ENCODE results near the gene RAB12. TPM values are rescaled to one million over a fixed set of nuclear protein-coding genes. Genes with fewer than 3 reads are reported as not detected.
"Not testable (repeated sequence)": the region's sequence is repeated elsewhere in the genome, so short reads cannot be mapped to it uniquely, and the experiment has no call there.

Gene RAB12
- total and polyA plus RNA-seq, 4 experiments from 2014 or later, result 0.11 to 20.8 (median 10.5) TPM

- Mint-ChIP-seq H3K36me3 (peaks cover 55 to 75% of the 10 kb centered on the region in 2 donors), H3K27ac (peak overlapping the region in 1 of 7 donors; percentile 2), H3K9me3 (no peaks in the 10 kb centered on the region), H3K4me1 (peaks cover 0 to 3% (median 1%) of the 10 kb centered on the region in 4 donors), H3K4me3 (no peak overlapping the region), H3K27me3 (no peaks in the 10 kb centered on the region)
- no peaks in the 10 kb centered on the region for H3K4me1 ChIP-seq (ENCODE audit: insufficient read depth, low read length)
- ChIA-PET CTCF (ENCODE audit: partially characterized antibody) (interaction anchor here (0.9 kb wide), 1 partner anchor 353 kb away, joined by 3 read pairs; no protein-coding TSS in a partner anchor), POLR2A (ENCODE audit: partially characterized antibody) (no interaction called here)
- peaks cover 52% of the 10 kb centered on the region for H3K36me3 ChIP-seq (ENCODE audit: insufficient read depth, low read length)
- H3K9me3 ChIP-seq (ENCODE audit: control insufficient read depth in 1 of 2, low read length in 2 of 2), result no peaks in the 10 kb centered on the region
- H3K27me3 ChIP-seq (ENCODE audit: insufficient read depth, low read length), result no peaks in the 10 kb centered on the region
- no peak for DNase-seq
- H3K4me3 ChIP-seq (ENCODE audit: low read length in 2 of 2), result no peak overlapping the region
- intact Hi-C loops (cut with micrococcal nuclease), result no loop called here
- H3K27ac ChIP-seq (ENCODE audit: low read depth, low read length), result no peak overlapping the region
These were observed 25.9 kb downstream of the RAB12 start for GRCh38 chr18:8635087-8635486.

DNA sequence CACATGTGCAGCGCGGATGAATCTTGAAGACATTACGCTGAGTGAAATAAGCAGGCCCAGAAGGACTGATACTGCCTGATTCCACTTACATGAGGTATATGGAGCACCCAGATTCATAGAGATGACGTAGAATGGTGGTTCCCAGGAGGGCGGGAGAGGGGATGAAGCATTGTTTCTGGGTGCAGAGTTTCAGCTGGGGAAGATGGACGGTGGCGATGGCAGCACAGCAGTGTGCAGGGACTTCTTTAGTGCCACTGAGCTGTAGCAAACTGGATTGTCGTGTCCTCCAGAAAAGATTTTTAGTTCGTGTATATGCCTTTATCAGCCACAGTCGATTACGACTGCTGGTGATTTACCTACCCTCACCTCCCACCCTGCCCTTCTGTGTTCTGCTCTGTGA is 30.5 kb downstream of the RAB12 start:
- ChIA-PET CTCF (ENCODE audit: partially characterized antibody) (interaction anchor here (3.0 kb wide), 1 partner anchor 13 kb away, joined by 13 read pairs; no protein-coding TSS in a partner anchor), POLR2A (ENCODE audit: partially characterized antibody) (no interaction called here)
- no peak for DNase-seq
- Mint-ChIP-seq H3K27ac (no peak overlapping the region), H3K36me3 (peaks cover 57 to 58% of the 10 kb centered on the region in 2 donors), H3K4me3 (peak overlapping the region in 1 of 8 donors; percentile 9), H3K4me1 (no peaks in the 10 kb centered on the region), H3K9me3 (peaks cover 0 to 2% (median 0%) of the 10 kb centered on the region in 8 donors), H3K27me3 (no peaks in the 10 kb centered on the region)
- H3K27ac ChIP-seq (ENCODE audit: low read depth, low read length), result no peak overlapping the region
- H3K9me3 ChIP-seq (ENCODE audit: control insufficient read depth in 1 of 2, low read length in 2 of 2), result no peaks in the 10 kb centered on the region
- H3K27me3 ChIP-seq (ENCODE audit: insufficient read depth, low read length), result no peaks in the 10 kb centered on the region
- H3K4me1 ChIP-seq (ENCODE audit: insufficient read depth, low read length), result no peaks in the 10 kb centered on the region
- intact Hi-C loops (cut with micrococcal nuclease), result no loop called here
- H3K36me3 ChIP-seq (ENCODE audit: insufficient read depth, low read length), result peaks cover 40% of the 10 kb centered on the region
- H3K4me3 ChIP-seq (ENCODE audit: low read length in 2 of 2), result no peak overlapping the region

- CTCF ChIA-PET (ENCODE audit: partially characterized antibody), result no interaction called here
- Mint-ChIP-seq H3K4me3 (no peak overlapping the region), H3K4me1 (no peaks in the 10 kb centered on the region), H3K27ac (no peak overlapping the region), H3K27me3 (peaks cover 2 to 14% of the 10 kb centered on the region in 2 donors), H3K36me3 (peaks cover 28 to 29% of the 10 kb centered on the region in 2 donors), H3K9me3 (peaks cover 0 to 2% (median 0%) of the 10 kb centered on the region in 8 donors)
- Histone ChIP-seq H3K9me3 (ENCODE audit: control insufficient read depth in 1 of 2, low read length in 2 of 2) (no peaks in the 10 kb centered on the region), H3K4me3 (ENCODE audit: low read length in 2 of 2) (no peak overlapping the region), H3K4me1 (ENCODE audit: insufficient read depth, low read length) (no peaks in the 10 kb centered on the region), H3K27me3 (ENCODE audit: insufficient read depth, low read length) (no peaks in the 10 kb centered on the region), H3K27ac (ENCODE audit: low read depth, low read length) (no peak overlapping the region), H3K36me3 (ENCODE audit: insufficient read depth, low read length) (peaks cover 16% of the 10 kb centered on the region)
- DNase-seq, result no peak
- POLR2A ChIA-PET (ENCODE audit: partially characterized antibody), result no interaction called here
- intact Hi-C loops (cut with micrococcal nuclease), result no loop called here
These were observed 34.2 kb downstream of the RAB12 start for GRCh38 chr18:8643326-8643878.

GRCh38 chr18:8647359-8647758 is 38.1 kb downstream of the RAB12 start:
- intact Hi-C loops (cut with micrococcal nuclease); H3K9me3 ChIP-seq (ENCODE audit: control insufficient read depth in 1 of 2, low read length in 2 of 2); H3K36me3 ChIP-seq (ENCODE audit: insufficient read depth, low read length); H3K4me3 ChIP-seq (ENCODE audit: low read length in 2 of 2); H3K27me3 ChIP-seq (ENCODE audit: insufficient read depth, low read length); H3K27ac Mint-ChIP-seq; H3K27ac ChIP-seq (ENCODE audit: low read depth, low read length); H3K4me1 Mint-ChIP-seq; H3K4me1 ChIP-seq (ENCODE audit: insufficient read depth, low read length); CTCF ChIA-PET (ENCODE audit: partially characterized antibody); H3K36me3 Mint-ChIP-seq; H3K9me3 Mint-ChIP-seq; H3K4me3 Mint-ChIP-seq; DNase-seq; POLR2A ChIA-PET (ENCODE audit: partially characterized antibody): not testable (repeated sequence)
- peaks cover 15 to 21% of the 10 kb centered on the region in 2 donors for H3K27me3 Mint-ChIP-seq

GRCh38 chr18:8651478-8652261 is 42.4 kb downstream of the RAB12 start:
- H3K4me3 Mint-ChIP-seq; H3K9me3 ChIP-seq (ENCODE audit: control insufficient read depth in 1 of 2, low read length in 2 of 2); H3K36me3 ChIP-seq (ENCODE audit: insufficient read depth, low read length); H3K4me1 ChIP-seq (ENCODE audit: insufficient read depth, low read length); H3K27me3 ChIP-seq (ENCODE audit: insufficient read depth, low read length); DNase-seq; H3K4me3 ChIP-seq (ENCODE audit: low read length in 2 of 2); H3K36me3 Mint-ChIP-seq; H3K27ac ChIP-seq (ENCODE audit: low read depth, low read length); H3K9me3 Mint-ChIP-seq; H3K4me1 Mint-ChIP-seq; POLR2A ChIA-PET (ENCODE audit: partially characterized antibody); intact Hi-C loops (cut with micrococcal nuclease); H3K27ac Mint-ChIP-seq: not testable (repeated sequence)
- CTCF ChIA-PET (ENCODE audit: partially characterized antibody), result interaction anchor here (1.1 to 5.7 kb wide), 4 partner anchors 11 to 336 kb away, joined by 4 to 65 read pairs (median 8); no protein-coding TSS in a partner anchor
- peaks cover 15 to 22% of the 10 kb centered on the region in 2 donors for H3K27me3 Mint-ChIP-seq

DNA sequence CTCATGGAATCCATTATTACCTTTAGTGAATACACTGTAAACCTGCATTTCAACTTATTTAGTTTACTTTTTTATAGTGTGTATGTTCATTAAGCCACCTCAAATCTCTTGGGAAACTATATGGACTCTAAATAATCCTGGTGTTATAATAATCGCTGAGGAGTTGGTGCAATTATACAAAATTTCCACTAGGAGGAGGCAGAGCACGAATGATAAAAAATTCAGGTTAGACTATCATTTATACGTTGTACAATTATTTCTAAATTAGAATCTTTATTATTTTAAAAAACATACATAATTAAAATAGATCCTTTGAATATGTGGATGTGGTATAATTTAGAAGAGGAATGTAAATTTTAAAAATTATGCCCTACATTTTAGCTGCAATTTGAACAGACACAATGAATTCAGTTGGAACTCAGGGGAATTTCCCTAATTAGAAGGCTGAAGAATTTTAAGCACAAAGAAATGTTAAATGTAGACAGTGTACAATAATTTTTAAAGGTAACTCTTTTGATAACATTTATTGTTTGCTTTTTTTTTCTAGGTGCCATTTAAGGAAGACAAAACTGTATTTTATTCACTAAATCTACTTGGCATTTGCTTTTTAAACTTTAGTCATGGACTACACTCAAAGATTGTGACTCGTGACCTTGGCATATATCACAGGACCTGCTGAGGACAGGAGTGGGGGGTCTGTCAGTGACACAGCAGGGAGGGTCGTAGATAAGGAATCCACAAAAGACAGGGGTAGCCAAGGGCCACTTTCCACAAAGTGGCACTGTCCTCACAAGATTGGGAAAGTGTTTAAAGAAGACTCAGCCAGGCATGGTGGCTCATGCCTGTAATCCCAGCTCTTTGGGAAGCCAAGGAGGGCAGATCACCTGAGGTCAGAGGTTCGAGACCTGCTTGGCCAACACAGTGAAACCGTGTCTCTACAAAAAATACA is 45.5 kb downstream of the RAB12 start:
- ChIA-PET CTCF (ENCODE audit: partially characterized antibody) (interaction anchor here (0.8 to 5.7 kb wide), 11 partner anchors 10 to 945 kb away, joined by 3 to 65 read pairs (median 4); no protein-coding TSS in a partner anchor), POLR2A (ENCODE audit: partially characterized antibody) (no interaction called here)
- H3K4me1 ChIP-seq (ENCODE audit: insufficient read depth, low read length), result no peaks in the 10 kb centered on the region
- no peaks in the 10 kb centered on the region for H3K36me3 ChIP-seq (ENCODE audit: insufficient read depth, low read length)
- no peak overlapping the region for H3K4me3 ChIP-seq (ENCODE audit: low read length in 2 of 2)
- no peaks in the 10 kb centered on the region for H3K9me3 ChIP-seq (ENCODE audit: control insufficient read depth in 1 of 2, low read length in 2 of 2)
- H3K27me3 ChIP-seq (ENCODE audit: insufficient read depth, low read length), result no peaks in the 10 kb centered on the region
- intact Hi-C loops (cut with micrococcal nuclease), result loop anchor here (1.0 kb wide), 2 partner anchors 334 to 862 kb away; no protein-coding TSS in a partner anchor
- Mint-ChIP-seq H3K36me3 (no peaks in the 10 kb centered on the region), H3K4me1 (no peaks in the 10 kb centered on the region), H3K4me3 (no peak overlapping the region), H3K9me3 (peaks cover 0 to 6% (median 0%) of the 10 kb centered on the region in 8 donors), H3K27ac (peak overlapping the region in 1 of 7 donors; percentile 47), H3K27me3 (peaks cover 7 to 9% of the 10 kb centered on the region in 2 donors)
- peak in 4 of 5 donors; percentile 15 to 24 (median 20) for DNase-seq
- no peak overlapping the region for H3K27ac ChIP-seq (ENCODE audit: low read depth, low read length)

Measured in CD4-positive, alpha-beta memory T cell (primary cell).